HG03354 (cell line): Measurements from ENCODE around the gene CYP4F22.
"Not testable (repeated sequence)": the region's sequence is repeated elsewhere in the genome, so short reads cannot be mapped to it uniquely, and the experiment has no call there.

ENCODE experiments used
- ATAC-seq: cut with Tn5 transposase; IDR thresholded peaks from one replicate; pipeline ENCODE4 v1.9.1; 2021; ENCODE audit warnings: mild to moderate bottlenecking; ENCODE audit not compliant: unreplicated experiment, poor library complexity, severe bottlenecking

The CYP4F22 gene

GRCh38 chr19:15487038-15487437, 21.3 kb upstream of the CYP4F22 start:
- ATAC-seq: no peak

- ATAC-seq: no peak
These were observed 19.7 kb upstream of the CYP4F22 start for GRCh38 chr19:15488489-15489226.

- ATAC-seq: no peak
These were observed 13.2 kb upstream of the CYP4F22 start for GRCh38 chr19:15495151-15495550.

GRCh38 chr19:15498156-15498858, 10.0 kb upstream of the CYP4F22 start:
- no peak for ATAC-seq

GRCh38 chr19:15498910-15499309, 9.4 kb upstream of the CYP4F22 start:
- ATAC-seq: no peak

GRCh38 chr19:15501596-15501995, 6.7 kb upstream of the CYP4F22 start:
- ATAC-seq: no peak

- no peak for ATAC-seq
These were observed 6.1 kb upstream of the CYP4F22 start for GRCh38 chr19:15502264-15502663.

GRCh38 chr19:15506074-15506571, 2.2 kb upstream of the CYP4F22 start:
- no peak for ATAC-seq

GRCh38 chr19:15507068-15508034, 974 bp upstream of the CYP4F22 start:
- no peak for ATAC-seq

- ATAC-seq: no peak
These were observed 3.5 kb downstream of the CYP4F22 start for GRCh38 chr19:15511671-15512424.

- not testable (repeated sequence) for ATAC-seq
These were observed 6.9 kb downstream of the CYP4F22 start for GRCh38 chr19:15515227-15515625.

- ATAC-seq: no peak
These were observed 8.0 kb downstream of the CYP4F22 start for GRCh38 chr19:15516363-15516762.

- no peak for ATAC-seq
These were observed 9.5 kb downstream of the CYP4F22 start for GRCh38 chr19:15517778-15518177.

- no peak for ATAC-seq
These were observed 11.2 kb downstream of the CYP4F22 start for GRCh38 chr19:15519433-15519976.

GRCh38 chr19:15524781-15525180, 16.5 kb downstream of the CYP4F22 start:
- no peak for ATAC-seq

- ATAC-seq: no peak
These were observed 17.0 kb downstream of the CYP4F22 start for GRCh38 chr19:15525291-15525690.

- no peak for ATAC-seq
These were observed 18.1 kb downstream of the CYP4F22 start for GRCh38 chr19:15526408-15526807.

- ATAC-seq: no peak
These were observed 19.4 kb downstream of the CYP4F22 start for GRCh38 chr19:15527705-15528104.

GRCh38 chr19:15529774-15530372, 21.5 kb downstream of the CYP4F22 start:
- ATAC-seq: no peak
